Keratinocyte (primary cell): ENCODE measurements around the gene GPR32.
"Not testable (repeated sequence)": the region's sequence is repeated elsewhere in the genome, so short reads cannot be mapped to it uniquely, and the experiment has no call there.

Experiments
- EZH2 ChIP-seq: IDR thresholded peaks from one replicate; pipeline ENCODE4 v1.6.1; 2012; ENCODE audit warnings: inconsistent platforms, mild to moderate bottlenecking, low read length, moderate library complexity
- TF ChIP-seq, protein P1 (sequence below), 3 experiments: IDR thresholded peaks in 1 of 3; conservative IDR thresholded peaks in 1 of 3; optimal IDR thresholded peaks in 1 of 3; 2 replicates in 2 of 3; 3 replicates in 1 of 3; pipeline versions ENCODE3 to v1.5.1; 2011; ENCODE audit warnings: low read length in 3 of 3, mild to moderate bottlenecking in 3 of 3, moderate library complexity in 2 of 3, control low read depth in 1 of 3, inconsistent platforms in 1 of 3; ENCODE audit not compliant: insufficient read depth in 2 of 3; ENCODE audit errors: extremely low read depth in 1 of 3

DNA sequence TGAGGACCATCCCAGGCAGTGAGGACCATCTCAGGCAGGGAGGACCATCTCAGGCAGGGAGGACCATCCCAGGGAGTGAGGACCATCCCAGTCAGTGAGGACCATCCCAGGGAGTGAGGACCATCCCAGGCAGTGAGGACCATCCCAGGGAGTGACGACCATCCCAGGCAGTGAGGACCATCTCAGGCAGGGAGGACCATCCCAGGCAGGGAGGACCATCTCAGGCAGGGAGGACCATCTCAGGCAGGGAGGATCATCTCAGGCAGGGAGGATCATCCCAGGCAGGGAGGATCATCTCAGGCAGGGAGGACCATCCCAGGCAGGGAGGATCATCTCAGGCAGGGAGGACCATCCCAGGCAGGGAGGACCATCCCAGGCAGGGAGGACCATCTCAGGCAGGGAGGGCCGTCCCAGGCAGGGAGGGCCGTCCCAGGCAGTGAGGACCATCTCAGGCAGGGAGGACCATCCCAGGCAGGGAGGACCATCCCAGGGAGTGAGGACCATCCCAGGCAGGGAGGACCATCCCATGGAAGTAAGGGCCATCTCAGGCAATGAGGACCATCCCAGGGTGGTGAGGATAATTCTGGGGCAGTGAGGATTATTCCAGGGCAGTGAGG, 41.5 kb downstream of the GPR32 start:
- TF ChIP-seq, protein P1, sequence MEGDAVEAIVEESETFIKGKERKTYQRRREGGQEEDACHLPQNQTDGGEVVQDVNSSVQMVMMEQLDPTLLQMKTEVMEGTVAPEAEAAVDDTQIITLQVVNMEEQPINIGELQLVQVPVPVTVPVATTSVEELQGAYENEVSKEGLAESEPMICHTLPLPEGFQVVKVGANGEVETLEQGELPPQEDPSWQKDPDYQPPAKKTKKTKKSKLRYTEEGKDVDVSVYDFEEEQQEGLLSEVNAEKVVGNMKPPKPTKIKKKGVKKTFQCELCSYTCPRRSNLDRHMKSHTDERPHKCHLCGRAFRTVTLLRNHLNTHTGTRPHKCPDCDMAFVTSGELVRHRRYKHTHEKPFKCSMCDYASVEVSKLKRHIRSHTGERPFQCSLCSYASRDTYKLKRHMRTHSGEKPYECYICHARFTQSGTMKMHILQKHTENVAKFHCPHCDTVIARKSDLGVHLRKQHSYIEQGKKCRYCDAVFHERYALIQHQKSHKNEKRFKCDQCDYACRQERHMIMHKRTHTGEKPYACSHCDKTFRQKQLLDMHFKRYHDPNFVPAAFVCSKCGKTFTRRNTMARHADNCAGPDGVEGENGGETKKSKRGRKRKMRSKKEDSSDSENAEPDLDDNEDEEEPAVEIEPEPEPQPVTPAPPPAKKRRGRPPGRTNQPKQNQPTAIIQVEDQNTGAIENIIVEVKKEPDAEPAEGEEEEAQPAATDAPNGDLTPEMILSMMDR (optimal IDR thresholded peaks at IDR 0.05 in 1 of 3, IDR thresholded peaks at IDR 0.05 in 1 of 3, conservative IDR thresholded peaks at IDR 0.05 in 1 of 3; ENCODE audit: extremely low read depth in 1 of 3, insufficient read depth in 2 of 3, low read length in 3 of 3) = not testable (repeated sequence)
- TF ChIP-seq EZH2 = not testable (repeated sequence)
